SU-DHL-6 (cell line): ENCODE results near the gene ODAM.

Experiments used
- CTCF ChIP-seq: fragments of 200-600 bp; sonication (generic); IDR thresholded peaks from one replicate; pipeline ENCODE4 v1.5.1; 2017; ENCODE audit warnings: antibody characterized with exemption, mild to moderate bottlenecking, low read length, moderate library complexity; ENCODE audit not compliant: insufficient read depth, poor library complexity, severe bottlenecking
- EZH2phosphoT487 ChIP-seq: fragments of 200-600 bp; sonication (generic), shearing (Covaris generic); conservative IDR thresholded peaks from 2 replicates; pipeline ENCODE4 v1.6.1; 2018; ENCODE audit warnings: mild to moderate bottlenecking, antibody characterized with exemption, low read length, moderate library complexity, mixed read lengths

- TF ChIP-seq CTCF (no peak), EZH2phosphoT487 (no peak)
Observed at GRCh38 chr4:70190579-70190978, 4.9 kb upstream of the ODAM start.
